ENCODE results near the gene IL25.
"Not testable (repeated sequence)": the region's sequence is repeated elsewhere in the genome, so short reads cannot be mapped to it uniquely, and the experiment has no call there.

- not testable (repeated sequence) for TF ChIP-seq CTCF (IDR thresholded peaks at IDR 0.05); POLR2A (IDR thresholded peaks at IDR 0.05; ENCODE audit: low read depth); POLR2AphosphoS5 (IDR thresholded peaks at IDR 0.05); EP300 (IDR thresholded peaks at IDR 0.05)
Observed at GRCh38 chr14:23419646-23420045, 47.0 kb downstream of the IL25 start.

Data from esophagus muscularis mucosa (tissue), 4 donors.